Jurkat, Clone E6-1 (cell line): ENCODE data around the gene SLC29A3.

Experiments
- DNase-seq: peaks from one replicate; pipeline ENCODE4 v3.0.0-alpha.2; 2011; ENCODE audit warnings: low read depth, low spot score
- H3K4me3 ChIP-seq: 2 replicates; pipeline ENCODE4 v1.5.1; 2011; ENCODE audit warnings: mild to moderate bottlenecking, low read length, control low read depth, moderate library complexity

The SLC29A3 gene

GRCh38 chr10:71282323-71282680 is 36.8 kb upstream of the SLC29A3 start:
- DNase-seq = no peak
- no peak overlapping the region for H3K4me3 ChIP-seq

- no peak for DNase-seq
- H3K4me3 ChIP-seq = no peak overlapping the region
Measured at GRCh38 chr10:71283410-71283809, 35.6 kb upstream of the SLC29A3 start.

- no peak overlapping the region for H3K4me3 ChIP-seq
- no peak for DNase-seq
Measured at GRCh38 chr10:71283876-71284275, 35.2 kb upstream of the SLC29A3 start.

GRCh38 chr10:71284544-71285179 is 34.4 kb upstream of the SLC29A3 start:
- no peak overlapping the region for H3K4me3 ChIP-seq
- DNase-seq = no peak

GRCh38 chr10:71285180-71285545 is 33.9 kb upstream of the SLC29A3 start:
- H3K4me3 ChIP-seq = no peak overlapping the region
- no peak for DNase-seq

- H3K4me3 ChIP-seq = no peak overlapping the region
- DNase-seq = no peak
Measured at GRCh38 chr10:71285986-71286385, 33.1 kb upstream of the SLC29A3 start.

GRCh38 chr10:71286521-71287294 is 32.4 kb upstream of the SLC29A3 start:
- H3K4me3 ChIP-seq = no peak overlapping the region
- no peak for DNase-seq

- H3K4me3 ChIP-seq = no peak overlapping the region
- no peak for DNase-seq
Measured at GRCh38 chr10:71287456-71287855, 31.6 kb upstream of the SLC29A3 start.

- H3K4me3 ChIP-seq = no peak overlapping the region
- DNase-seq = no peak
Measured at GRCh38 chr10:71288461-71288860, 30.6 kb upstream of the SLC29A3 start.

- no peak for DNase-seq
- no peak overlapping the region for H3K4me3 ChIP-seq
Measured at GRCh38 chr10:71289421-71290130, 29.5 kb upstream of the SLC29A3 start.

GRCh38 chr10:71290331-71290730 is 28.7 kb upstream of the SLC29A3 start:
- no peak for DNase-seq
- H3K4me3 ChIP-seq = no peak overlapping the region

GRCh38 chr10:71290806-71291527 is 28.1 kb upstream of the SLC29A3 start:
- no peak overlapping the region for H3K4me3 ChIP-seq
- DNase-seq = no peak

- H3K4me3 ChIP-seq = no peak overlapping the region
- no peak for DNase-seq
Measured at GRCh38 chr10:71291528-71291900, 27.5 kb upstream of the SLC29A3 start.

GRCh38 chr10:71292624-71293445 is 26.2 kb upstream of the SLC29A3 start:
- no peak for DNase-seq
- no peak overlapping the region for H3K4me3 ChIP-seq

- H3K4me3 ChIP-seq = no peak overlapping the region
- DNase-seq = no peak
Measured at GRCh38 chr10:71293446-71294084, 25.5 kb upstream of the SLC29A3 start.

- no peak for DNase-seq
- no peak overlapping the region for H3K4me3 ChIP-seq
Measured at GRCh38 chr10:71294091-71294561, 24.9 kb upstream of the SLC29A3 start.

- H3K4me3 ChIP-seq = no peak overlapping the region
- no peak for DNase-seq
Measured at GRCh38 chr10:71294856-71295255, 24.2 kb upstream of the SLC29A3 start.

GRCh38 chr10:71295641-71296040 is 23.4 kb upstream of the SLC29A3 start:
- no peak for DNase-seq
- H3K4me3 ChIP-seq = no peak overlapping the region
